Measurements from ENCODE around the gene RASSF5.

Gene RASSF5

DNA sequence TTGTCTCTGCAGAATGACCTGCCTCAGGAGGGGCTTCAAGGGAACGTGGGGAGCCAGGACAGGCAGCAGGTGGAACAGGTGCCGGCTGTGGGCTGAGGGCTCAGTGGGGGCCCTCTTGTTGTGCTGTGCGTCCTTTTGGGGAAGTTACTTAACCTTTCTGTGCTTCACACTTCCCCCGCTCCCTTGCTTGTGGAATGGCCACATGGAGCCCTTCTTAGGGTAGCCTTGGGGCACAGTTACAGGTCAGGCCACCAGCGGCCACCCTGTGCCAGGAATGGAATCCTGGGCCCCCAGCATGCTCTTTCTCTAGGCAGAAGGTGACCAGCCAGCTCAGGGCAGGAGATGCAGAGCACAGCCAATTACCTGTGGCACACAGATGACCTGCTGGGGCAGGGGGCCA, 34.4 kb upstream of the RASSF5 start:
- H3K4me3 ChIP-seq (ENCODE audit: low read depth, low read length) = peak overlapping the region; percentile 14
- TF ChIP-seq, protein P1, sequence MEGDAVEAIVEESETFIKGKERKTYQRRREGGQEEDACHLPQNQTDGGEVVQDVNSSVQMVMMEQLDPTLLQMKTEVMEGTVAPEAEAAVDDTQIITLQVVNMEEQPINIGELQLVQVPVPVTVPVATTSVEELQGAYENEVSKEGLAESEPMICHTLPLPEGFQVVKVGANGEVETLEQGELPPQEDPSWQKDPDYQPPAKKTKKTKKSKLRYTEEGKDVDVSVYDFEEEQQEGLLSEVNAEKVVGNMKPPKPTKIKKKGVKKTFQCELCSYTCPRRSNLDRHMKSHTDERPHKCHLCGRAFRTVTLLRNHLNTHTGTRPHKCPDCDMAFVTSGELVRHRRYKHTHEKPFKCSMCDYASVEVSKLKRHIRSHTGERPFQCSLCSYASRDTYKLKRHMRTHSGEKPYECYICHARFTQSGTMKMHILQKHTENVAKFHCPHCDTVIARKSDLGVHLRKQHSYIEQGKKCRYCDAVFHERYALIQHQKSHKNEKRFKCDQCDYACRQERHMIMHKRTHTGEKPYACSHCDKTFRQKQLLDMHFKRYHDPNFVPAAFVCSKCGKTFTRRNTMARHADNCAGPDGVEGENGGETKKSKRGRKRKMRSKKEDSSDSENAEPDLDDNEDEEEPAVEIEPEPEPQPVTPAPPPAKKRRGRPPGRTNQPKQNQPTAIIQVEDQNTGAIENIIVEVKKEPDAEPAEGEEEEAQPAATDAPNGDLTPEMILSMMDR (conservative IDR thresholded peaks at IDR 0.05; ENCODE audit: low read depth, low read length) = no peak
- no peak for DNase-seq (ENCODE audit: low read depth)

DNA sequence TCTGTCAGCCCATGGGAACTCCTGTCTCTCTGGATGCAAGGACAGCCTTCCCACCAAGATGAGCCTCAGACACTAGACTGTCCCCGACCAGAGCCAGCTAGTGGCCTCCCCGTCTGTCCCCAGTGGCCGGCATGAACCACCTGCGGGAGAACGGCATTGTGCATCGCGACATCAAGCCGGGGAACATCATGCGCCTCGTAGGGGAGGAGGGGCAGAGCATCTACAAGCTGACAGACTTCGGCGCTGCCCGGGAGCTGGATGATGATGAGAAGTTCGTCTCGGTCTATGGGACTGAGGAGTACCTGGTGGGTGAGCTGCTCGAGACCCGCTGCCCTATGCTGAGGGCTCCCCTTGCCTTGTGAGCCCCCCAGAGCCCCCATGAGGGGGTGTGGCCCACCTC, 31.3 kb upstream of the RASSF5 start:
- DNase-seq (ENCODE audit: low read depth) = no peak
- no peak overlapping the region for H3K4me3 ChIP-seq (ENCODE audit: low read depth, low read length)
- TF ChIP-seq, protein P1 (conservative IDR thresholded peaks at IDR 0.05; ENCODE audit: low read depth, low read length) = no peak

DNA sequence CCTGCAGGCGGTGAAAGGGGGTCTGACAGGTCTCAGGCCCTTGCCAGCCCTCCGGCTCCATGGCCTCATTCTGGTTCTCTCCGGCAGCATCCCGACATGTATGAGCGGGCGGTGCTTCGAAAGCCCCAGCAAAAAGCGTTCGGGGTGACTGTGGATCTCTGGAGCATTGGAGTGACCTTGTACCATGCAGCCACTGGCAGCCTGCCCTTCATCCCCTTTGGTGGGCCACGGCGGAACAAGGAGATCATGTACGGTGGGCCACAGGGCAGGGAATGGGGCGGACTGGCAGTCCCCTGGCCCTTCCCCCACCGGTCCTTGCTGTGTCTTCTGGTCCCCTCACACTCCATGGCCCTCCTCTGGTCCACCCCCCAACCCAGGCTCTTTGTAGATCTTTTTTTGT, 30.7 kb upstream of the RASSF5 start:
- no peak for DNase-seq (ENCODE audit: low read depth)
- TF ChIP-seq, protein P1 (conservative IDR thresholded peaks at IDR 0.05; ENCODE audit: low read depth, low read length) = no peak

DNA sequence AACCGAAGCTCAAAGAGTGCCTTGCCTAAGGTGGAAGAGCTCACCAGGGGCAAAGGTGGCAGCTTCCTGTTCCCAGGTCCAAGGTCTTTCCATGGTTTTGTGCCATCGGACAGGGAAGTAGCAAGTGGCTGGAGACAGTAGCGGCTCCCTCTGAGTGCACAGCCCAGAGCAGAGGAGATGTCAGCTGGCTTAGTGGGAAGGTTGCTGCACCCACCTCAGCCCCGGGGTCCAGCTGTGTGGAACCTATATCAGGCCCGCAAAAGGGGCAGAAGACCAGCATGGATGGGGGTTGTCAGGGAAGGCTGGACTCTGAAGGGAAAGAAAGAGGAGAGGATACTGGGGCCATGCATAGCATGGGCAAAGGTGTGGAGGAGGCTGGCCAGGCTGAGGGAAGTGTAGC, 30.2 kb upstream of the RASSF5 start:
- no peak for DNase-seq (ENCODE audit: low read depth)
- TF ChIP-seq, protein P1 (conservative IDR thresholded peaks at IDR 0.05; ENCODE audit: low read depth, low read length) = no peak
- H3K4me3 ChIP-seq (ENCODE audit: low read depth, low read length) = no peak overlapping the region

More for the DNA sequence above, 30.7 kb upstream of the RASSF5 start:
- no peak overlapping the region for H3K4me3 ChIP-seq (ENCODE audit: low read depth, low read length)

DNA sequence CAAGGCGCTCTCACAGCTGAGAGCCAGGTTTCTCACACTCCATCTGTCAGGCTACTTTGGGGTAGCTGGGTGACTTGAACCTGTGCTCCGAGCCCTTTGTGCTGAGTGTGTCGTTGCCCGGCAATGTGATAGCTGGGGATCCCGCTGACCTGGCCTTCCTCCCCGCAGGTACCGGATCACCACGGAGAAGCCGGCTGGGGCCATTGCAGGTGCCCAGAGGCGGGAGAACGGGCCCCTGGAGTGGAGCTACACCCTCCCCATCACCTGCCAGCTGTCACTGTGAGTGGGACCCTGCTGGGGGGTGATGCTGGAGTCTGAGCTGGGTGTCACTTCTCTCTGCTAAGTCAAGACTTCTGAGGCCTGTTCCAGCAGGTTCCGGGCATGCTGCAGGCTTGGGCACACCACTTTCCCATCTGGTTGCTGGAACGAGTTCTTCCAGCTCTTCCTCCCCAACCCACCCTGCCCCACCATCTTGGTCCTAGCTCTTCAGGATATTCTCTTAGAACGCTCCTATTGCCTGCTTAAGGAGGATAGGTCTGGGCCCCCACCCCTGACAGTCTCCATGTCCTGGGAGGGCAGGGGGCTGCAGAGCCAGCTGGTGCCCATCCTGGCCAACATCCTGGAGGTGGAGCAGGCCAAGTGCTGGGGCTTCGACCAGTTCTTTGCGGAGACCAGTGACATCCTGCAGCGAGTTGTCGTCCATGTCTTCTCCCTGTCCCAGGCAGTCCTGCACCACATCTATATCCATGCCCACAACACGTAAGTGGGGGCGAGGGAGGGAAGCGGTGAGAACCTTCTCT, 29.6 kb upstream of the RASSF5 start:
- no peak overlapping the region for H3K4me3 ChIP-seq (ENCODE audit: low read depth, low read length)
- DNase-seq (ENCODE audit: low read depth) = no peak
- TF ChIP-seq, protein P1 (conservative IDR thresholded peaks at IDR 0.05; ENCODE audit: low read depth, low read length) = no peak

DNA sequence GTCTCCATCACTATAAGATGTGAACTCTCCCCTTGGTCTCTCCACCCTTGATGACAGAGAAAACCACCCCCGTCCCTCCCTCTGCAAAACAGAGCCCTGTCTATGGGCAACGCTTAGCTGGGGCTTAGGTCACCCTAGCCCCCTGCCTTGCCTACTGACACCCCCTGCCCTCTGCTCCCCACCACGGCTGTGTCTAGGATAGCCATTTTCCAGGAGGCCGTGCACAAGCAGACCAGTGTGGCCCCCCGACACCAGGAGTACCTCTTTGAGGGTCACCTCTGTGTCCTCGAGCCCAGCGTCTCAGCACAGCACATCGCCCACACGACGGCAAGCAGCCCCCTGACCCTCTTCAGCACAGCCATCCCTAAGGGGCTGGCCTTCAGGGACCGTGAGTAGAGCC, 28.6 kb upstream of the RASSF5 start:
- TF ChIP-seq, protein P1 (conservative IDR thresholded peaks at IDR 0.05; ENCODE audit: low read depth, low read length) = no peak
- no peak for DNase-seq (ENCODE audit: low read depth)
- no peak overlapping the region for H3K4me3 ChIP-seq (ENCODE audit: low read depth, low read length)

Data from choroid plexus epithelial cell (primary cell).